GM18873 (cell line): ENCODE measurements around the gene ZNF207.
"Not testable (repeated sequence)": the region's sequence is repeated elsewhere in the genome, so short reads cannot be mapped to it uniquely, and the experiment has no call there.

Source experiments
- ATAC-seq: cut with Tn5 transposase; IDR thresholded peaks from one replicate; pipeline ENCODE4 v1.9.1; 2021; ENCODE audit warnings: mild to moderate bottlenecking, moderate library complexity, moderate number of reproducible peaks; ENCODE audit not compliant: unreplicated experiment, low FRiP score

Gene ZNF207

GRCh38 chr17:32385121-32385520 is 35.2 kb downstream of the ZNF207 start:
- no peak for ATAC-seq

GRCh38 chr17:32385971-32386370 is 36.0 kb downstream of the ZNF207 start:
- no peak for ATAC-seq

GRCh38 chr17:32386844-32387243 is 36.9 kb downstream of the ZNF207 start:
- ATAC-seq = no peak

GRCh38 chr17:32388128-32388527 is 38.2 kb downstream of the ZNF207 start:
- not testable (repeated sequence) for ATAC-seq

- ATAC-seq = no peak
Observed at GRCh38 chr17:32388613-32389459, 38.9 kb downstream of the ZNF207 start.

- ATAC-seq = no peak
Observed at GRCh38 chr17:32393904-32394303, 43.9 kb downstream of the ZNF207 start.

- ATAC-seq = no peak
Observed at GRCh38 chr17:32396343-32396742, 46.4 kb downstream of the ZNF207 start.

- ATAC-seq = no peak
Observed at GRCh38 chr17:32398946-32399345, 49.0 kb downstream of the ZNF207 start.

GRCh38 chr17:32410085-32410484 is 60.1 kb downstream of the ZNF207 start:
- not testable (repeated sequence) for ATAC-seq

- ATAC-seq = no peak
Observed at GRCh38 chr17:32426894-32427293, 76.9 kb downstream of the ZNF207 start.

GRCh38 chr17:32429598-32429997 is 79.6 kb downstream of the ZNF207 start:
- ATAC-seq = no peak
